H9 (cell line): Measurements from ENCODE around the gene ARAP1. TPM values are rescaled to one million over a fixed set of nuclear protein-coding genes. Genes with fewer than 3 reads are reported as not detected.

Experiments
- DNase-seq: peaks from one replicate; pipeline ENCODE4 v3.0.0-alpha.2; 2017
- H2AFZ ChIP-seq: one replicate; pipeline ENCODE4 v1.6.1; 2013; ENCODE audit warnings: mild to moderate bottlenecking, low read length, control low read depth, moderate library complexity
- H2AK5ac ChIP-seq: 2 replicates; pipeline ENCODE4 v1.6.1; 2013; ENCODE audit warnings: low read length, control low read depth, mixed read lengths; ENCODE audit not compliant: insufficient read length
- H2BK120ac ChIP-seq: one replicate; pipeline ENCODE4 v1.6.1; 2013; ENCODE audit warnings: low read depth, mild to moderate bottlenecking, low read length, control low read depth, inconsistent platforms; ENCODE audit not compliant: poor library complexity, severe bottlenecking
- H2BK12ac ChIP-seq: 2 replicates; pipeline ENCODE4 v1.6.1; 2013; ENCODE audit warnings: low read length, control low read depth, mixed read lengths, low read depth; ENCODE audit not compliant: insufficient read length
- H2BK15ac ChIP-seq: 2 replicates; pipeline ENCODE4 v1.6.1; 2013; ENCODE audit warnings: low read depth, low read length, control low read depth
- H2BK20ac ChIP-seq: one replicate; pipeline ENCODE4 v1.6.1; 2013; ENCODE audit warnings: low read depth, mild to moderate bottlenecking, low read length, control low read depth, inconsistent platforms; ENCODE audit not compliant: poor library complexity, severe bottlenecking
- H2BK5ac ChIP-seq: 2 replicates; pipeline ENCODE4 v1.6.1; 2013; ENCODE audit warnings: low read length, control low read depth, mixed read lengths; ENCODE audit not compliant: insufficient read length
- H3K14ac ChIP-seq: 2 replicates; pipeline ENCODE4 v1.6.1; 2013; ENCODE audit warnings: low read length, control low read depth; ENCODE audit not compliant: insufficient read depth
- H3K18ac ChIP-seq: 2 replicates; pipeline ENCODE4 v1.6.1; 2013; ENCODE audit warnings: low read depth, mild to moderate bottlenecking, mixed read lengths, low read length, control low read depth; ENCODE audit not compliant: insufficient read length
- H3K23ac ChIP-seq: 2 replicates; pipeline ENCODE4 v1.6.1; 2013; ENCODE audit warnings: low read length, control low read depth, mixed read lengths, low read depth; ENCODE audit not compliant: insufficient read length
- H3K23me2 ChIP-seq: 2 replicates; pipeline ENCODE4 v1.6.1; 2013; ENCODE audit warnings: low read depth, mild to moderate bottlenecking, mixed read lengths, low read length, control low read depth; ENCODE audit not compliant: insufficient read length, poor library complexity, severe bottlenecking
- H3K27ac ChIP-seq: 2 replicates; pipeline ENCODE4 v1.5.1; 2013; ENCODE audit warnings: low read length, control low read depth, mixed read lengths, low read depth; ENCODE audit not compliant: insufficient read length
- H3K27me3 ChIP-seq: 2 replicates; pipeline ENCODE4 v1.6.1; 2013; ENCODE audit warnings: low read length, control low read depth, inconsistent platforms; ENCODE audit not compliant: insufficient read depth
- H3K4ac ChIP-seq: 2 replicates; pipeline ENCODE4 v1.6.1; 2013; ENCODE audit warnings: low read depth, mild to moderate bottlenecking, control low read depth, inconsistent platforms, low read length, moderate library complexity
- H3K4me1 ChIP-seq: 2 replicates; pipeline ENCODE4 v1.6.1; 2013; ENCODE audit warnings: low read length, control low read depth, inconsistent platforms; ENCODE audit not compliant: insufficient read depth
- H3K4me2 ChIP-seq: 2 replicates; pipeline ENCODE4 v1.6.1; 2013; ENCODE audit warnings: low read length, control low read depth, mixed read lengths; ENCODE audit not compliant: insufficient read length, insufficient read depth
- H3K56ac ChIP-seq: 2 replicates; pipeline ENCODE4 v1.6.1; 2013; ENCODE audit warnings: low read depth, mild to moderate bottlenecking, mixed read lengths, low read length, control low read depth; ENCODE audit not compliant: insufficient read length
- H3K79me1 ChIP-seq: 2 replicates; pipeline ENCODE4 v1.6.1; 2013; ENCODE audit warnings: low read depth, mild to moderate bottlenecking, moderate library complexity, low read length, control low read depth, inconsistent platforms; ENCODE audit not compliant: insufficient read depth, poor library complexity, severe bottlenecking
- H3K79me2 ChIP-seq: 2 replicates; pipeline ENCODE4 v1.6.1; 2013; ENCODE audit warnings: low read length, control low read depth, inconsistent platforms; ENCODE audit not compliant: insufficient read depth
- H3K9ac ChIP-seq: 2 replicates; pipeline ENCODE4 v1.6.1; 2013; ENCODE audit warnings: low read length, control low read depth, mixed read lengths; ENCODE audit not compliant: insufficient read length; ENCODE audit errors: extremely low read depth
- H3K9me3 ChIP-seq: one replicate; pipeline ENCODE4 v1.6.1; 2013; ENCODE audit warnings: low read depth, low read length, inconsistent platforms; ENCODE audit not compliant: control insufficient read depth
- H3T11ph ChIP-seq: one replicate; pipeline ENCODE4 v1.6.1; 2013; ENCODE audit warnings: mild to moderate bottlenecking, low read length, control low read depth, inconsistent platforms
- H4K20me1 ChIP-seq: one replicate; pipeline ENCODE4 v1.6.1; 2013; ENCODE audit not compliant: control insufficient read depth, insufficient read length, insufficient read depth
- H4K5ac ChIP-seq: 2 replicates; pipeline ENCODE4 v1.6.1; 2013; ENCODE audit warnings: low read depth, mild to moderate bottlenecking, mixed read lengths, low read length, control low read depth; ENCODE audit not compliant: insufficient read length
- H4K8ac ChIP-seq: replicated peaks from 2 replicates; pipeline ENCODE4 v1.6.1; 2013; ENCODE audit warnings: low read length, control low read depth, mixed read lengths, low read depth; ENCODE audit not compliant: insufficient read length
- H4K91ac ChIP-seq: 2 replicates; pipeline ENCODE4 v1.6.1; 2013; ENCODE audit warnings: low read depth, mild to moderate bottlenecking, moderate library complexity, mixed read lengths, low read length, control low read depth; ENCODE audit not compliant: insufficient read length
- H3K27ac Mint-ChIP-seq, 3 experiments: 2 replicates in 2 of 3; 3 replicates in 1 of 3; pipeline ENCODE4 v1.8.0; 2020 to 2021; ENCODE audit warnings: mixed read lengths in 3 of 3, mild to moderate bottlenecking in 1 of 3, moderate library complexity in 1 of 3
- H3K27me3 Mint-ChIP-seq: 2 replicates; pipeline ENCODE4 v1.8.0; 2021; ENCODE audit warnings: low read depth, mild to moderate bottlenecking, moderate library complexity, mixed read lengths
- H3K36me3 Mint-ChIP-seq, 3 experiments: 2 replicates in 2 of 3; 3 replicates in 1 of 3; pipeline ENCODE4 v1.8.0; 2020 to 2021; ENCODE audit warnings: low read depth in 3 of 3, mixed read lengths in 3 of 3; ENCODE audit not compliant: insufficient read depth in 1 of 3
- H3K4me1 Mint-ChIP-seq, 2 experiments: 2 replicates each; pipeline ENCODE4 v1.8.0; 2020; ENCODE audit warnings: mixed read lengths in 2 of 2
- H3K4me3 Mint-ChIP-seq, 2 experiments: 2 replicates in 1 of 2; 3 replicates in 1 of 2; pipeline ENCODE4 v1.8.0; 2020 to 2021; ENCODE audit warnings: mild to moderate bottlenecking in 2 of 2, mixed read lengths in 2 of 2, moderate library complexity in 1 of 2
- H3K9me3 Mint-ChIP-seq, 2 experiments: 2 replicates in 1 of 2; 3 replicates in 1 of 2; pipeline ENCODE4 v1.8.0; 2020; ENCODE audit warnings: mild to moderate bottlenecking in 2 of 2, mixed read lengths in 2 of 2, moderate library complexity in 1 of 2
- CTCF ChIP-seq: fragments of 200-600 bp; sonication (generic); conservative IDR thresholded peaks from 3 replicates; pipeline ENCODE4 v1.8.0; 2021; ENCODE audit warnings: antibody characterized with exemption, mild to moderate bottlenecking
- WGBS: extraction: QIAGEN DNeasy Blood & Tissue Kit; methylation state at CpG from one replicate; pipeline ENCODE4 v1.1.7; 2013; ENCODE audit warnings: missing lambda C conversion rate, low lambda C conversion rate, mixed read lengths; ENCODE audit not compliant: insufficient read length; ENCODE audit errors: extremely low coverage; 5-methylcytosine and 5-hydroxymethylcytosine counted together
- total RNA-seq: library from RNA; stranded (reverse); gene quantifications from 2 replicates; pipeline ENCODE4 v1.2.1, GENCODE V29; 2021

Gene ARAP1
- total RNA-seq, 1 experiment from 2014 or later: 59.4 TPM

GRCh38 chr11:72780296-72781062 lies 28.3 kb upstream of the ARAP1 start:
- no peaks in the 10 kb centered on the region; a peak in 1 of 7 replicates for H3K36me3 Mint-ChIP-seq
- Histone ChIP-seq H3K9me3 (no peaks in the 10 kb centered on the region), H3K9ac (no peak overlapping the region), H3T11ph (no peak overlapping the region), H3K23me2 (peaks cover 7% of the 10 kb centered on the region), H3K79me2 (no peaks in the 10 kb centered on the region), H4K20me1 (no peaks in the 10 kb centered on the region), H3K4me1 (peaks cover 4% of the 10 kb centered on the region; the same call in 1 of the 2 replicates), H3K18ac (no peak overlapping the region), H2AK5ac (no peak overlapping the region), H2BK5ac (no peak overlapping the region), H2AFZ (no peak overlapping the region), H2BK120ac (no peak overlapping the region), H2BK20ac (no peak overlapping the region), H3K27ac (no peak overlapping the region), H3K23ac (no peak overlapping the region), H3K27me3 (no peaks in the 10 kb centered on the region), H4K91ac (no peak overlapping the region), H3K4me2 (peak overlapping the region; percentile 14), H2BK12ac (no peak overlapping the region), H2BK15ac (no peak overlapping the region), H3K79me1 (no peaks in the 10 kb centered on the region), H4K5ac (no peak overlapping the region), H3K56ac (no peak overlapping the region), H3K14ac (peak overlapping the region; percentile 36; the same call in 1 of the 2 replicates), H4K8ac (no peak overlapping the region), H3K4ac (no peak overlapping the region)
- no peak overlapping the region for H3K27ac Mint-ChIP-seq
- no peak for DNase-seq
- peaks cover 20 to 35% of the 10 kb centered on the region in 2 experiments for H3K4me1 Mint-ChIP-seq
- no peaks in the 10 kb centered on the region for H3K9me3 Mint-ChIP-seq
- H3K4me3 Mint-ChIP-seq: peak overlapping the region; percentile 68 to 82
- H3K27me3 Mint-ChIP-seq: peaks cover 29% of the 10 kb centered on the region
- no CpG with 5 or more reads among the region's 10 CpGs for WGBS
- TF ChIP-seq CTCF: no peak
